Astrocyte (in vitro differentiated cells and primary cell): ENCODE results near the gene ANKHD1. TPM values are rescaled to one million over a fixed set of nuclear protein-coding genes. Genes with fewer than 3 reads are reported as not detected.
A peak's percentile ranks its signal among the peaks of the same experiment; 100 is the strongest.

ENCODE experiments used
- DNase-seq: peaks from one replicate; pipeline ENCODE4 v3.0.0-alpha.2; 2010; ENCODE audit warnings: low read depth
- FAIRE-seq: peaks from 2 replicates; lab custom pipeline; 2011; peaks lifted over from hg19 to GRCh38; lab: Jason Lieb, UNC
- H2AFZ ChIP-seq: 2 replicates; pipeline ENCODE4 v1.6.0; 2012; ENCODE audit warnings: low read depth, low read length, inconsistent platforms
- H3K27ac ChIP-seq: 2 replicates; pipeline ENCODE4 v1.5.1; 2011; ENCODE audit warnings: low read depth, low read length, inconsistent platforms
- H3K27me3 ChIP-seq: 2 replicates; pipeline ENCODE4 v1.6.0; 2011; ENCODE audit warnings: low read length, inconsistent platforms; ENCODE audit not compliant: insufficient read depth
- H3K36me3 ChIP-seq: 2 replicates; pipeline ENCODE4 v1.5.1; 2011; ENCODE audit warnings: low read length, inconsistent platforms; ENCODE audit not compliant: insufficient read depth
- H3K4me1 ChIP-seq: 2 replicates; pipeline ENCODE4 v1.5.1; 2011; ENCODE audit warnings: low read length, inconsistent platforms; ENCODE audit not compliant: insufficient read depth
- H3K4me2 ChIP-seq: 2 replicates; pipeline ENCODE4 v1.6.0; 2012; ENCODE audit warnings: low read length, inconsistent platforms
- H3K4me3 ChIP-seq: 2 replicates; pipeline ENCODE4 v1.5.1; 2011; ENCODE audit warnings: low read depth, mild to moderate bottlenecking, low read length, inconsistent platforms; ENCODE audit not compliant: insufficient read depth
- H3K79me2 ChIP-seq: 2 replicates; pipeline ENCODE4 v1.6.0; 2012; ENCODE audit warnings: mild to moderate bottlenecking, low read length, inconsistent platforms; ENCODE audit not compliant: insufficient read depth
- H3K9ac ChIP-seq: 2 replicates; pipeline ENCODE4 v1.6.0; 2012; ENCODE audit warnings: mild to moderate bottlenecking, low read length, inconsistent platforms
- H3K9me3 ChIP-seq: 2 replicates; pipeline ENCODE4 v1.5.1; 2012; ENCODE audit warnings: low read depth, mild to moderate bottlenecking, low read length, inconsistent platforms; ENCODE audit not compliant: insufficient read depth
- H4K20me1 ChIP-seq: 2 replicates; pipeline ENCODE4 v1.6.0; 2012; ENCODE audit warnings: low read length, inconsistent platforms; ENCODE audit not compliant: insufficient read depth
- H3K27ac Mint-ChIP-seq: one replicate; pipeline ENCODE4 v1.8.0; 2021; ENCODE audit warnings: mild to moderate bottlenecking, mixed read lengths; ENCODE audit not compliant: unreplicated experiment
- H3K27me3 Mint-ChIP-seq: one replicate; pipeline ENCODE4 v1.8.0; 2021; ENCODE audit warnings: low read depth, mixed read lengths; ENCODE audit not compliant: unreplicated experiment
- H3K36me3 Mint-ChIP-seq: one replicate; pipeline ENCODE4 v1.8.0; 2021; ENCODE audit warnings: low read depth, mixed read lengths; ENCODE audit not compliant: unreplicated experiment
- H3K4me1 Mint-ChIP-seq: one replicate; pipeline ENCODE4 v1.8.0; 2021; ENCODE audit warnings: low read depth, mixed read lengths; ENCODE audit not compliant: unreplicated experiment
- H3K4me3 Mint-ChIP-seq: one replicate; pipeline ENCODE4 v1.8.0; 2021; ENCODE audit warnings: mild to moderate bottlenecking, moderate library complexity, mixed read lengths; ENCODE audit not compliant: unreplicated experiment
- H3K9me3 Mint-ChIP-seq: one replicate; pipeline ENCODE4 v1.8.0; 2021; ENCODE audit warnings: mild to moderate bottlenecking, mixed read lengths; ENCODE audit not compliant: unreplicated experiment
- CTCF ChIP-seq: IDR thresholded peaks from 2 replicates; pipeline ENCODE4 v1.5.1; 2011; ENCODE audit warnings: low read depth, mild to moderate bottlenecking, inconsistent platforms, low read length, moderate library complexity; ENCODE audit not compliant: insufficient read depth
- EZH2 ChIP-seq: IDR thresholded peaks from 2 replicates; pipeline ENCODE4 v1.6.1; 2012; ENCODE audit warnings: mild to moderate bottlenecking, low read length, inconsistent platforms; ENCODE audit not compliant: insufficient read depth
- total RNA-seq: library from RNA; stranded (reverse); gene quantifications from 2 replicates; pipeline ENCODE4 v1.2.1, GENCODE V29; 2021

Gene ANKHD1
- total RNA-seq, 1 donor from 2014 or later = 56.5 TPM

DNA sequence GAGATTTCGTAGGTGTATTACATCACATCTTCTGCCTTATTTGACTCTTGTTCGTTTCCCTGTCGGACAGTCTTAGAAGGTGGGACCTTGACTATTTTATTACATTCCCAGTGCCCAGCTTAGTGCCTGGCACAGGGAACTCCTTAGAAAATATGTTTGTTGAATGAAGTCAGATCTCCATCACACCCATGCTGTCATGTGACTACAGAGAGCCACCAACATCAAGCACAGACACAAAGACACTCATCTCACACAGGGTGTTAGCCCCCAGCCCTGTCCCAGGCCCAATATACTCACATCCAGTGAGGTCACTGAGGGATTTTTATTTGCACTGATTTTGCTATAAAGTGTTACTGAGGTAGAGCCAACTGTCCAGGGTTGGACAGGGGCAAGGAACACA, 156.3 kb downstream of the ANKHD1 start:
- H3K9me3 ChIP-seq = no peaks in the 10 kb centered on the region
- H4K20me1 ChIP-seq = peaks cover 35% of the 10 kb centered on the region
- Mint-ChIP-seq H3K36me3 (peaks cover 27% of the 10 kb centered on the region), H3K27me3 (no peaks in the 10 kb centered on the region), H3K4me3 (peak overlapping the region; percentile 90), H3K4me1 (peaks cover 28% of the 10 kb centered on the region), H3K9me3 (no peaks in the 10 kb centered on the region), H3K27ac (peak overlapping the region; percentile 95)
- H3K4me3 ChIP-seq = no peak overlapping the region
- DNase-seq (no peak), FAIRE-seq (no peak)
- H3K27ac ChIP-seq = peak overlapping the region; percentile 91
- TF ChIP-seq EZH2 = no peak
- peak overlapping the region; percentile 97 for H3K9ac ChIP-seq
- H3K27me3 ChIP-seq = no peaks in the 10 kb centered on the region
- H3K4me2 ChIP-seq = peak overlapping the region; percentile 86
- H3K36me3 ChIP-seq = peaks cover 5% of the 10 kb centered on the region
- peaks cover 29% of the 10 kb centered on the region for H3K4me1 ChIP-seq
- peaks cover 46% of the 10 kb centered on the region for H3K79me2 ChIP-seq
- H2AFZ ChIP-seq = no peak overlapping the region

DNA sequence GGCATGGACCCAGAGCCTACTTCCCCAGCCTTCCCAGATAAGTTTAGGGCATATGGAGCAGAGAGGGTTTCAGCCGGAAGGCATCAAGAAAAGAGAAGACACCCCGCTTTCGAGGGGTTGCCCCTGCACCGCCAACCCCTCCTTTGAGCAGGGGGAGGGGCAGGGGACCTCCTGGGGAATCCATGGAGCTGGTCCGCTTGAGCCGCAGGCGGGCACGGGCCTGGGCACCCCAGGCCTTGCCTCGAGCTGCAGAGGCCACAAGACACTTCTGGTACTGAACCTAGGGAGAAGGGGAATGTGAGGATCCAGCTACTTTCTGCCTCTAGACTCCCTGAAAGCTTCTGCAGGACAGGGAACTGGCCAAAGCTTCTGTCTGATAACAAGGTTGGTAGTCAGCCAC, 156.9 kb downstream of the ANKHD1 start:
- Mint-ChIP-seq H3K4me3 (peak overlapping the region; percentile 90), H3K36me3 (peaks cover 22% of the 10 kb centered on the region), H3K27ac (no peak overlapping the region), H3K4me1 (peaks cover 24% of the 10 kb centered on the region), H3K27me3 (no peaks in the 10 kb centered on the region), H3K9me3 (no peaks in the 10 kb centered on the region)
- H3K4me2 ChIP-seq = no peak overlapping the region
- H3K27ac ChIP-seq = no peak overlapping the region
- no peak overlapping the region for H2AFZ ChIP-seq
- FAIRE-seq (no peak), DNase-seq (no peak)
- H3K79me2 ChIP-seq = peaks cover 43% of the 10 kb centered on the region
- H3K9ac ChIP-seq = no peak overlapping the region
- H3K4me3 ChIP-seq = no peak overlapping the region
- H3K9me3 ChIP-seq = no peaks in the 10 kb centered on the region
- TF ChIP-seq EZH2 (no peak), CTCF (no peak)
- peaks cover 28% of the 10 kb centered on the region for H3K4me1 ChIP-seq
- peaks cover 29% of the 10 kb centered on the region for H4K20me1 ChIP-seq
- H3K27me3 ChIP-seq = no peaks in the 10 kb centered on the region
- peaks cover under 1% of the 10 kb centered on the region for H3K36me3 ChIP-seq

DNA sequence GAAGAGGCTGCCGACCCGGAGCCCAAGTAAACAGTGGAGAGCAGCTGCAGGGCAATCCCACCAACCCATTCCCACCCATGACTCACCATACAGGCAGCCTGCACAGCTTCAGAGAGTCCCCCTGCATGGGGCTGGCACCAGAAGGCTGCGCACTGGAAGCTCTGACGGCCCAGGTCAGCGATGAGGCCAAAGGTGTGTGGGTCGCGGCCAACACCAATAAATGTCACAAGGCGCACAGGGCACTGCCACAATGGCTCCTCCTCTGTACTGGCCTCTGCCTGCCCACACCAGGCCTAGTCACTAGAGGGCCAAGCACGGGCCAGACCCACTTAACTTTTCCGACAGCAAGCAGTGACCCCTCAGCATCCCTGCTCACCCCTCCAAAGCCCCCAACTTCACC, 158.6 kb downstream of the ANKHD1 start:
- Histone ChIP-seq H3K4me3 (no peak overlapping the region), H3K27me3 (no peaks in the 10 kb centered on the region), H4K20me1 (peaks cover 12% of the 10 kb centered on the region), H3K27ac (no peak overlapping the region), H3K36me3 (no peaks in the 10 kb centered on the region), H3K4me1 (peaks cover 23% of the 10 kb centered on the region), H3K4me2 (no peak overlapping the region), H3K9me3 (no peaks in the 10 kb centered on the region), H2AFZ (no peak overlapping the region), H3K79me2 (peaks cover 37% of the 10 kb centered on the region), H3K9ac (no peak overlapping the region)
- no peak overlapping the region for H3K4me3 Mint-ChIP-seq
- no peaks in the 10 kb centered on the region for H3K27me3 Mint-ChIP-seq
- peaks cover 18% of the 10 kb centered on the region for H3K36me3 Mint-ChIP-seq
- H3K27ac Mint-ChIP-seq = no peak overlapping the region
- H3K4me1 Mint-ChIP-seq = peaks cover 13% of the 10 kb centered on the region
- DNase-seq = no peak
- no peak for FAIRE-seq
- TF ChIP-seq EZH2 (no peak), CTCF (no peak)
- no peaks in the 10 kb centered on the region for H3K9me3 Mint-ChIP-seq
